ENCODE data around the gene ITPR2. TPM values are rescaled to one million over a fixed set of nuclear protein-coding genes. Genes with fewer than 3 reads are reported as not detected.

ITPR2 gene
- total and polyA plus RNA-seq, 12 donors, result 5.1 to 144 (median 66.4) TPM

DNA sequence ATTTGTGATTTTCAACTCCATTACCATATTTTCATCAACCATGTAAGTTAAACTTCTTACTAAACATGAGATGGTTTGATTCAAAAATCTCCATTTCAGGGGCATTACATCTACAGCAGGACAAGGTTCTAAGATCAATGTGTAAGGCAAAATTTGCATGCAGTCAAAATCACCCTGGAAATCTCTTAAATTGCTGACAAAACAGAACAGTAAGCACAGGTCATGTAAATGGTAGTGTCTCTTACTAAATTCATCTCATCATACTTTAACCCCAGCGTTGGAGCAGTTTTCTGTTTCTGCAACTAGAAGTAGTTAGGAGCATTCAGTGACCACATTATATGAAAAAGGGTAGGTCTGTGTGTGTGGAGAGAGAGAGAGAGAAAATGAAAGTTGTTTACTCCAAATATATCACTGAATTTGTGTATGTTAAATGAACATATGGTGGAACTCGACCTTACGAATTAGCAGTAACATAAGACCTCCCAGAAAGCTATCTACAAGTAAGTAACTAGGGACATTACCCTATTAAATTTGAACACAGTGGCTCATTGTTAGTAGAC lies 410.1 kb downstream of the ITPR2 start:
- Histone ChIP-seq H3K4me1 (replicated peaks in 1 of 2) (no peaks in the 10 kb centered on the region), H3K27ac (no peak overlapping the region), H3K36me3 (replicated peaks in 1 of 2) (no peaks in the 10 kb centered on the region), H3K27me3 (no peaks in the 10 kb centered on the region), H3K4me3 (no peak overlapping the region), H3K9me3 (replicated peaks in 1 of 3) (no peaks in the 10 kb centered on the region)
- TF ChIP-seq POLR2A (IDR thresholded peaks at IDR 0.05) (no peak), CTCF (IDR thresholded peaks at IDR 0.05) (no peak)
- no peak for DNase-seq
- intact Hi-C loops (cut with DNase I), result no loop called here
- WGBS, 4 donors, result 78 to 88% (median 83%) methylated on average over 3 of the region's 3 CpGs

- no peak overlapping the region for H3K27ac ChIP-seq
- H3K27me3 ChIP-seq, result no peaks in the 10 kb centered on the region
- H3K9me3 ChIP-seq (replicated peaks in 1 of 3), result peaks cover 0 to 6% (median 0%) of the 10 kb centered on the region in 3 donors
- no peak overlapping the region for H3K4me3 ChIP-seq
- intact Hi-C loops (cut with DNase I), result no loop called here
- TF ChIP-seq CTCF (IDR thresholded peaks at IDR 0.05), result no peak
- no peak for TF ChIP-seq POLR2A (IDR thresholded peaks at IDR 0.05)
- DNase-seq, result no peak
- H3K4me1 ChIP-seq (replicated peaks in 1 of 2), result no peaks in the 10 kb centered on the region
- WGBS, 4 donors, result 83 to 95% (median 87%) methylated on average over 3 of the region's 3 CpGs
- H3K36me3 ChIP-seq (replicated peaks in 1 of 2), result no peaks in the 10 kb centered on the region
Observed at GRCh38 chr12:26416550-26416949, 416.4 kb downstream of the ITPR2 start.

DNA sequence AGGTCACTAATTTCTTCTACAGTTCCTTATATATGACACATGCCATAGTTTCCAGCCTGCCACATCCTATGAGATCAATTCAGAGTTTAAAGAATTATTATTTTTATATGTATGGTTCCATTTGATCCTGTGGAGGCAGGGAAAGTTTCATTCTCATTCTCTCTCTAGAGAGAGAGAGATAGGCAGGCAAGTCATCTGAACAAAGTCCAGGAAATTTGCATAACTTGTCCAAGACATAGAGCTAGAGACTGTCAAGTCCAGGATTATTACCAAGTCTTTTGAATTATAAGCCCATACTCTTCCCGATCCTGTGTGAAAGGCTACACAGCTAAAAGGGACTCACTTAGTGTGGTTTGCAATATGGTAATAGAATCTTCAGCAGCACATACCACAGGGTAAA lies 422.3 kb downstream of the ITPR2 start:
- H3K9me3 ChIP-seq (replicated peaks in 1 of 3), result peaks cover 0 to under 1% (median 0%) of the 10 kb centered on the region in 3 donors
- H3K27me3 ChIP-seq, result no peaks in the 10 kb centered on the region
- 88 to 97% (median 92%) methylated on average over 1 of the region's 1 CpG for WGBS, 4 donors
- DNase-seq, result no peak
- no peak for TF ChIP-seq POLR2A (IDR thresholded peaks at IDR 0.05)
- H3K27ac ChIP-seq, result no peak overlapping the region
- no peaks in the 10 kb centered on the region for H3K36me3 ChIP-seq (replicated peaks in 1 of 2)
- intact Hi-C loops (cut with DNase I), result no loop called here
- no peak overlapping the region for H3K4me3 ChIP-seq
- no peaks in the 10 kb centered on the region for H3K4me1 ChIP-seq (replicated peaks in 1 of 2)

- intact Hi-C loops (cut with DNase I), result no loop called here
- WGBS, 4 donors, result 81 to 96% (median 88%) methylated on average over 2 of the region's 2 CpGs
Observed at GRCh38 chr12:26406813-26407212, 426.2 kb downstream of the ITPR2 start.

More at GRCh38 chr12:26406813-26407212, 426.2 kb downstream of the ITPR2 start:
- DNase-seq, result no peak
- Histone ChIP-seq H3K4me1 (replicated peaks in 1 of 2) (no peaks in the 10 kb centered on the region), H3K36me3 (replicated peaks in 1 of 2) (no peaks in the 10 kb centered on the region), H3K4me3 (no peak overlapping the region), H3K9me3 (replicated peaks in 1 of 3) (no peaks in the 10 kb centered on the region), H3K27me3 (no peaks in the 10 kb centered on the region), H3K27ac (no peak overlapping the region)
- TF ChIP-seq POLR2A (IDR thresholded peaks at IDR 0.05), result no peak
- no peak for TF ChIP-seq CTCF (IDR thresholded peaks at IDR 0.05)

All from adrenal gland (tissue), 12 donors.